CD4-positive, alpha-beta T cell treated with Interleukin-15 for 1 hour (primary cell): Measurements from ENCODE around the gene FLYWCH1.
"Not testable (repeated sequence)": the region's sequence is repeated elsewhere in the genome, so short reads cannot be mapped to it uniquely, and the experiment has no call there.

ENCODE experiments used
- DNase-seq: peaks from one replicate; pipeline ENCODE4 v3.0.0-alpha.2; 2020

Gene FLYWCH1

GRCh38 chr16:2928151-2928550, 16.4 kb downstream of the FLYWCH1 start:
- not testable (repeated sequence) for DNase-seq

DNA sequence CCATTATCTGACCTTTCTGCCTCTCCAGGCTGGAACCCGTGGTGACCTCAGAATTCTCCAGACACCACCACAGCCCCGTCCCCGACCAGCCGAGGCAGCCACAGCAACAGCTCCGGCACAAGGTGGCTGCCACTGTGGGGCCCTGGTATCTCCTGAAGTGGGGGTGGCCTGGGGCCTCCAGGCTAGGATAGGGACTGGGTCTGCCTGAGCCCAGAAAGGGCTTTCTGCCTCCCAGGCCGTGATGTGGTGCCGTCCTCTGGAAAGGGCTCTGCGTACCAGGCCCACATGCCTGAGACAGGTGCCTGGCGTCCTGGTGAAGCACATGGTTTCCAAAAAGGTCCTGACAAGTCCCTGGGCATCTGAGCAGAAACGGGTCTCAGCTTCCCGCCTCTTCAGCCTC, 17.1 kb downstream of the FLYWCH1 start:
- no peak for DNase-seq

DNA sequence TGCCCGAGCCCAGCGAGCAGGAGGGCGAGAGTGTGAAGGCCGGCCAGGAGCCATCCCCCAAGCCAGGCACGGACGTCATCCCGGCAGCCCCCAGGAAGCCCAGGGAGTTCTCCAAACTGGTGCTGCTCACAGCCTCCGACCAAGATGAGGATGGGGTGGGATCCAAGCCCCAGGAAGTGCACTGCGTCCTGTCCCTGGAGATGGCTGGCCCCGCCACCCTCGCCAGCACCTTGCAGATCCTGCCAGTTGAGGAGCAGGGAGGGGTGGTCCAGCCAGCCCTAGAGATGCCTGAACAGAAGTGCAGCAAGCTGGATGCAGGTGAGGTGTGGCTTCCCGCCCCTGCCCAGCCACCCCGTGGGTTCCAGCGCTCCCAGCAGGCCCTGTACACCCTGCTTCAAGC, 18.0 kb downstream of the FLYWCH1 start:
- no peak for DNase-seq

DNA sequence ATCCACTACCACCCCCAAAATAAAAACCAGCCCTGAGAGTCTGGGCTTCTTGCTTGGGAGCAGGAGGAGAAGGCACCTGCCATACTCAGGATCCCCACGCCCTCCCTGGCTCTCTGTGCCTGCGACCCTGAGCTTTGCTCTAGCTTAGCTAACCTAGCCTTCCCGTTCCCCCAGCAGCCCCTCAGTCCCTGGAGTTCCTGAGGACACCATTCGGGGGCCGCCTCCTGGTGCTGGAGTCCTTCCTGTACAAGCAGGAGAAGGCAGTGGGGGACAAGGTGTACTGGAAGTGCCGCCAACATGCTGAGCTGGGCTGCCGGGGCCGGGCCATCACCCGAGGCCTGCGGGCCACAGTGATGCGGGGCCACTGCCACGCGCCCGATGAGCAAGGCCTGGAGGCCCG, 18.5 kb downstream of the FLYWCH1 start:
- DNase-seq: no peak

- not testable (repeated sequence) for DNase-seq
Observed at GRCh38 chr16:2931231-2931914, 19.6 kb downstream of the FLYWCH1 start.

GRCh38 chr16:2933136-2933535, 21.4 kb downstream of the FLYWCH1 start:
- DNase-seq: no peak

- DNase-seq: no peak
Observed at GRCh38 chr16:2933701-2934100, 22.0 kb downstream of the FLYWCH1 start.

DNA sequence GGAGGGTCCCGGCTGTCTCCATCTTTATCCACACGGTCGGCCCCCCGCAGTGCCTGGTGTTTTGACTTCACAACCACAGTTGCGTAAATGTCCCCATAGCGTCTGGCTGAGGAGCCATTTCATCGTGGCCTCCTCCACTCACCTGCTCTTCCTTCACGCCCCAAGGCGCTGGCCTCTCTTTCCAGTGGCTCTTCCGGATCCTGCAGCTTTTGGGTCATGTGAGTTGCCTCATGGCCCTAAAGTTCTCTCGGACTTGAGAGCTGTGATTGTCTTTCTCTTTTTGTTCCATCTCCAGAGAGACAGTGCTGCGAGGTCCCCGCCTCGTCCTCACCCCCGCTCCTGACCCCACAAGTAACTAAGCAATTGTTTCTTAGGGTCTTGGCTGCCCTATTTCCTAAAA, 22.7 kb downstream of the FLYWCH1 start:
- no peak for DNase-seq

DNA sequence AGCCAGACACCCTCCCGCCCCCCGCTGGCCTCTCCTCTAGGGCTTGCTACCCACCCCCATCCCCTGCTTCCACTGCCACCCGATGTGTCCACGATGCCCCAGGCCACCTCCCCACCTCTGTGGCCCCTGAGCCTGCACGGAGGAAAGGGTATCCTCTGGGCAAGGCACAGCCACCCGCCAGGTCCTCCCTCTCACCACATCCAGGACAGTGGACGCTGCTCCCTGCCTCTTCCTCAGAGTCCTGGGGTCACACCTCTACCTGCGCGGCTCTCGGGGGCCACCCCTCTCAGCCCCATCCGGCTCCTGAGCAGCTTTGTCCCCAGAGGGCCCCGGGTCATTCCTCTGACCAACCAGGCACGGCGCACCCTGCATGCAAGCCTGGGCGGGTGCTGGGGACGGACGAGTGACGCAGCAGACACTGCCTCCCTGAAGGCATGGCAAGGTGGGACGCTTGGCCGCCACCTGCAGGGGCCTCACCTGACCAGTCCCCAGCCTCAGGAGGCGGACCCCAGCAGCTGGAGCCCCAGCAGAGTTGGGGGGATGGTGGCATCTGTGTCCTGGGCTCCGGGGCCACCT, 24.8 kb downstream of the FLYWCH1 start:
- no peak for DNase-seq

DNA sequence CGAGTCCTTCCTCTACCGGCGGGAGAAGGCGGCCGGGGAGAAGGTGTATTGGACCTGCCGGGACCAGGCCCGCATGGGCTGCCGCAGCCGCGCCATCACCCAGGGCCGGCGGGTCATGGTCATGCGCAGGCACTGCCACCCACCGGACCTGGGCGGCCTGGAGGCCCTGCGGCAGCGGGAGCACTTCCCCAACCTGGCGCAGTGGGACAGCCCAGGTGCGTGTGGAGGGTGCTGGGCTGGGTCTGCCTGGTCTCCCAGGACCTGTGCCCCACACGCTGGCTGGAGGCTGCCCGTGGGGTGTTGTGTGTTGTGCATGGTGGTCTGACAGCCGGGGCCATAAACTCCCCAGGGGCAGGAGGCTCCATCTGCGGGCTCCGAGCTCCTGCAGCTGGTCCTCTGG, 25.4 kb downstream of the FLYWCH1 start:
- no peak for DNase-seq

GRCh38 chr16:2938206-2938605, 26.5 kb downstream of the FLYWCH1 start:
- no peak for DNase-seq

DNA sequence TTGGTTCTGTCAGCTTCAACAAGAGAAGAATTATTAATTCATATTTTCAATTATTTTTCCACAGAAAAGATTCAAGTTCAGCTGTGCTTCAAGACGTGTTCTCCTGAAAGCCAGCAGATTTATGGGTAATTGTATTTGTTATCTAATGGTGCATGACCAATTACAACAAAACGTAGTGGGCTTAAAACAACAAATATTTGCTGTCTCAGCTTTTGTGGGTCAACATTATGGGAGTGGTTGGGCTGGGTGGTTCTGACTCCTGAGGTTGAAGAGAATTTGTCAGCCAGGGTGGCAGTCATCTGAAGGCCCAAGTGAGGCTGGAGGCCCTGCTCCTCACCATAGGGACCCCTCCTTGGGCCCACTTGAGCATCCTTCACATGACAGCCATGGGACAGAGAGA, 28.2 kb downstream of the FLYWCH1 start:
- DNase-seq: no peak

DNA sequence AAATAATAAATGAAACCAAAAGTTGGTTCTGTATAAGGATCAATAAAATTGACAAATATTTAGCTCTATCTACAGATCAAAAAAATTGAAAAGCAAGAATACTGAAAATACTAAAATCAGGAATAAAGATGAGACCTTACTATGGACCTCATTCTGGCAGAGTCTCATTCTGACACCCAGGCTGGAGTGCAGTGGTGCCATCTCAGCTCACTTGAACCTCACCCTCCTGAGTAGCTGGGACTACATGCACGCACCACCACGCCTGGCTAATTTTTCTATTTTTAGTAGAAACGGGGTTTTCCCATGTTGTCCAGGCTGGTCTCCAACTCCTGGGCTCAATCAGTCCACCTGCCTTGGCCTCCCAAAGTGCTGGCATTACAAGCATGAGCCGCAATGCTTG, 30.3 kb downstream of the FLYWCH1 start:
- DNase-seq: no peak

DNA sequence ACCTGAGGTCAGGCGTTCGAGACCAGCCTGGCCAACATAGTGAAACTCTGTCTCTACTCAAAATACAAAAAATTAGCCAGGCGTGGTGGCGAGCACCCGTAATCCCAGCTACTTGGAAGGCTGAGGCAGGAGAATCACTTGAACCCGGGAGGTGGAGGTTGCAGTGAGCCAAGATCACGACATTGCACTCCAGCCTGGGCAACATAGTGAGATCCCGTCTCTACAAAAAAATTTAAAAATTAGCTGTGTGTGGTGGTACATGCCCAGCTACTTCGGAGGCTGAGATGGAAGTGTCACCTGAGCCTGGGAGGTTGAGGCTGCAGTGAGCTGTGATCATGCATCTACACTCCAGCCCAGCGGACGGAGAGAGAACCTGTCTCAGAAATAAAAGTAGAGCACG, 32.0 kb downstream of the FLYWCH1 start:
- DNase-seq: not testable (repeated sequence)

DNA sequence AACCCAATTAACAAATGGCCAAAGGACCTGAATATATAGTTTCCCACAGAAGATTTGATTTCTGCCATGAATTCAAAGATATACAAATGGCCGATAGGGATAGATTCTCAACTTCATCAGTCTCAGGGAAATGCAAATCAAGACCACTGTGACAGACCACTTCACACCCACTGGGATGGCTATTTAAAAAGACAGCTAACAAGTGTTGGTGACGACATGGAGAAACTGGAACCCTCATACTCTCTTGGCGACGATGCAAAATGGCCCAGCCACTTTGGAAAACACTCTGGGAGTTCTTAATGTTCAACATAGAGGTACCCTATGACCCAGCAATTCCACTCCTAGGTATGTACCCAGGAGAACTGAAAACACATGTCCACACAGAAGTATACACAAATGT, 34.9 kb downstream of the FLYWCH1 start:
- no peak for DNase-seq

GRCh38 chr16:2948807-2949704, 37.3 kb downstream of the FLYWCH1 start:
- no peak for DNase-seq

GRCh38 chr16:2949705-2950352, 38.1 kb downstream of the FLYWCH1 start:
- DNase-seq: no peak

DNA sequence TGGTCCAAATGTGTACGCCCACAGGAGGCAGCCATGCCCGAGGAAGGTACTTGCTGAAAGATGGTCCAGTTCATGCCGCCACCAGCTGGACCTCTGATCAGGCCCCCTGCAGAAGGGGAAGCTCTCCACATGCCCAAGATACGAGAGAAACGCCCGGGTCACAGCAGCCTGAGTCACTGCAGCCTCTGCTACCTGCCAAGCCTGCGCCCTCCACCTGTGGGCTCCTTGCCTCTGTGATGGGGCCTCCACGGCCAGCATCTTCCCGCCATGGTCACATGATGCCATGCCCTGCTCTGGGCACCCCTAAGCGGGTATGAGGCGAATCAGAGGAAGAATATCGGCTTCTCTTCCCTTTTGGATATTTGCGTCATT, 38.6 kb downstream of the FLYWCH1 start:
- no peak for DNase-seq

DNA sequence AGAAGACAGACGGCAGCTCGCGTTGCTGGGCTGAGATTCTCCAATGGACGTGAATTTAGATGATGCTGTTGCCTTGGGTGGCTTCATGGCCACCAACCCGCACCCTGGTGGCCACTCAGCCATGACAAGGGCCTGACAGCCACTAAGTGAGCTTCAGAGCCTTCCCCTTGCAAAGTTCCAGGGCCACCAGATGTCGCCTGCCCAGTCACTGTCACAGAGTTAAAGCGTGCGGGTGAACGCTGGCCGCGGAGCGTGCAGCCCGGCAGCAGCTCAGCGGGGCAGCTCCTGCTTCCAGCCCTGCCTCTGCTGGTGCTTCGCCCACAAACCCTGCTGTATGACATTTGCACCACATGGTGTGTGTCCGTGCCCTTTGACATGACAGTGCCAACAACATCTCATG, 39.0 kb downstream of the FLYWCH1 start:
- DNase-seq: no peak

DNA sequence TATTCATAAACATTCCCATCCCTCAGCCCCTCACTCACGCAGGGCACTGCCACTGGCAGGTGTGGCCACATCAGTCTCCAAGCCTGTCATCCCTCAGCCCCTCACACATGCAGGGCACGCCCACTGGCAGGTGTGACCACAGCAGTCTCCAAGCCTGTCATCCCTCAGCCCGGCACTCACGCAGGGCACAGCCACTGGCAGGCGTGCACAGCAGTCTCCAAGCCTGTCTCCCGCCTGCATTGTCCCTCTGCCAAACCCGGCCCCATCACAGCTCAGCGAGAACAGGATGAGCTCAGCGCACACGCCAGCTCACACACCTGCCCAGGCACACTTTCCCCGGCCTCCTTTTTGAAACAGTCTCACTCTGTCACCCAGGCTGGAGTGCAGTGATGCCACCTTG, 40.9 kb downstream of the FLYWCH1 start:
- DNase-seq: no peak

DNA sequence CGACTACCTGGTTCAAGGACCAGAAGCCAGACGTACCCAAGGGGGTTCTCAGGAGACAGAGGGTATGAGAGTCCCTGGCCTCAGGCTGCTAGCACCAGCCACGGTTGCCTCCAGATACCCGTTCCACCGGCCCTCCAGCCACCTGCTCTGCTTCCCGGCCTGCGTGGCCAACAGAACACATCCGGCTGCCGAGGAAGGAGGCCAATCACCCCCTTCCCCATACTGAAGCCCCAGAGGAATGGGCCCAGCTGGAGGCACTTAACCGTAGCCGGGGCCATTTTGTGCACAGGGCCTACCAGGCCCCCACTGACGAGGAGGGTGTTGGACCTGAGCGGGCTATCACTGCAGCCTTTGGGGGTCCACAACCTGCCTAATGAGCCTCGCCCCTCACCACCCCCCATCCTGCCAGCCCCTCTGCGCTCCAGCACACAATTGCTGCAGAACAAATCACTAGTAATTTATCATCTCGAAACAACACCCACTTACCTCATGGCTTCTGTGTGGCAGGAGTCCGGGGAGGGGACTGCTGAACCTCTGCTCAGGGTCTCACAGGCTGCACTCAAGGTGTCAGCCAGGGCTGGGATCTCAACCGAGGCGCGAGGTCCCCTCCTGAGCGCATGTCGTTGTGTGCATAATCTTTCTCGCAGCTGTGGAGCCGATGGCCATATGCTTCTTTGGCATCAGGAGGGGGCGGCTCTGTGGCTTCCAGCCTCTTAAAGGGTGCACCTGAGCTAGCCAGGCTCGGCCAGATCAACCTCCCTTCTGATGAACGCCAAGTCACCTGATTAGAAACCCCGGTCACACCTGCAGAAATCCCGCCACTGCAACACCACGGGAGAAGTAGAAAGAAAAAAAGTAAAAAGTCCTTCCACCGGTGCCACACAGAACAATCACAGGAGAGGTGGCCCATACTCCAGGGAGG, 42.2 kb downstream of the FLYWCH1 start:
- DNase-seq: no peak

- no peak for DNase-seq
Observed at GRCh38 chr16:2954656-2955381, 43.1 kb downstream of the FLYWCH1 start.
